GM18499 (cell line): ENCODE measurements around the gene GOSR1.
"Not testable (repeated sequence)": the region's sequence is repeated elsewhere in the genome, so short reads cannot be mapped to it uniquely, and the experiment has no call there.

Experiments used
- ATAC-seq: cut with Tn5 transposase; IDR thresholded peaks from one replicate; pipeline ENCODE4 v1.9.1; 2021; ENCODE audit warnings: moderate number of reproducible peaks; ENCODE audit not compliant: insufficient read depth, unreplicated experiment

The GOSR1 gene

DNA sequence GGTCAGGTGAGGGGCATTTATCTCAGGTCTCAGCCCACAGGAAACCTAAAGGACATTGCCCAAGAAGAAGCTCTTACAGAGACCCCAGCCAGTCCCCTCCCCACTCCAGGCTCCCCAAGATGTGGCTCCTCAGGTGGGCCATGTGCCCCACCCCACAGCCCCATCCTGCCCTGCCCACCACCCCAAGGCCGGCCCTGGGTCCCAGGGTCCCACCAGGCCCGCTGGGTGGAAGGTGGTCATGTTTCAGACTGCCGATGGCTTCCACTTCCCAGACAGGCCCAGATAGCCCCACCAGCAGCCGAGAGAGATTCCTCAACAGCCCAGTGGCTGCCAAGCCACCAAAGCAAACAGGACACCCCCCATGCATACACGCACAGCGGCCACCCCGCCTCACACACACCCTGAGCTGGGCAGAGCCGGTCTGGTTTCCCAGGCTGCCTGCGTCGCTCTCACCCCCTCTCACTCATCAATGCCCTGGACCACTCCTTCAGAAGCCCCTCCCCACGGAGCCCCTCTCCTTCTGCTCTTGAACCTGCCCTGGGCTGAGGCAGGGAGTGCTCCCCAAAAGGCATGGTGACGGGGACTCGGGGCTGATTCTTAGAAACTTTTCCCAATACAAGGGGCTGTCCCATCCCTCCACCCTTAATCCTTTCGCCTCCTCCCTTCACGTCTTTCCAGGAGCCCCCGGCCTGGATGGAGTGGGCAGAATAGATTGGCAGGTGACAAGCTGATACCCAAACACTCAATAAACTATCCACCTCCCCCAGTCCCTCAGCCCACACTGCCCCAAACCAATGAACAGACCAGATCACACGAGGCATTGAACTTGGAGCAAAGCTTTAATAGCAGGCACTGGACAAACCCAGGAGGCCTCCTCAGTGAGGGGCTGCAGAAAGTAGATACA lies 95.7 kb downstream of the GOSR1 start:
- ATAC-seq: not testable (repeated sequence)

DNA sequence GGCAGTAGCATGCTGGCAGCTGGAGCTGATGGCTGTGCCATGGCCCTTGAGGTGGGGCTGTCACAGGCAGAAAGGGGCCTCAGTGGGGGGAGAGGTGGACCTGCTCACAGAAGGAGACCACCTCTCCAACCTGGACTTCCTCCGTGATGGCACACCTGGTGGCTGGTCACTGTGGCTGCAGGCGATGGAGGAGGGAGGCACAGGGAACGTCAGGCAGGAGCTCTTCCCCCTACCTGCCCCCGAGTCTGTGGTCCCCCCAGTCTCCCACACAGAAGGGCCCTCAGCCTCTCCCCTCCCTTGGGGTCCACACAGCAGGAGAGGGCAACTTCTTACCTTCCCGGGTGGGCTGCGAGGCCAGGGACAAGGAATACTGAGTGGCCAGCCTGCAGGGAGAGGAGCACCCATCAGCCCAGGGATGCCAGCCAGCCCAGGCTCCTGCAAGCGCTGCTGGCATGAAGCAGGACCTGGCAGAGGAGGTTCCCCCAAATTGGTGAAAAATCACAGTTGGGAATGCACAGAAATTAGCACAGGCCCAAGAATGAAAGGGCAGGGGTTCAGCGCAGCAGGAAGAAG lies 96.5 kb downstream of the GOSR1 start:
- ATAC-seq: no peak

DNA sequence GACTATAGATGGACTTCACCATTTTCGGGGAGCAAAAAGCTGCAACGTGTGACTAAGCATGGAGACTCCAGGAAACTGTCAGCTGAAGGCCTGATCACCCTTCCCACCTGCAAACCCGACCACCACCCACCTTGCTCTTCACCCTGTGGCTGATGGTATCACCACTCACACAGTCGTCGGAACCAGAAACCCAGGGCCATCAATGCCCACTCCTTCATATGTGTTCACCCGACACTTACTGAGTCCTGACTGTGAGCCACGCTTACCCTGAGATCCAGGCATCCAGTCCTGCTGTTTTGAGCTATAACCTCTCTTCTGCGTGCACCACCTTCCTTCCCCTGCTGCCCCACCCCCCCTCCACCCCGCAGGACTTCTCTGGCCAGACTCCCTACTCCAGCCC lies 97.1 kb downstream of the GOSR1 start:
- ATAC-seq: not testable (repeated sequence)

DNA sequence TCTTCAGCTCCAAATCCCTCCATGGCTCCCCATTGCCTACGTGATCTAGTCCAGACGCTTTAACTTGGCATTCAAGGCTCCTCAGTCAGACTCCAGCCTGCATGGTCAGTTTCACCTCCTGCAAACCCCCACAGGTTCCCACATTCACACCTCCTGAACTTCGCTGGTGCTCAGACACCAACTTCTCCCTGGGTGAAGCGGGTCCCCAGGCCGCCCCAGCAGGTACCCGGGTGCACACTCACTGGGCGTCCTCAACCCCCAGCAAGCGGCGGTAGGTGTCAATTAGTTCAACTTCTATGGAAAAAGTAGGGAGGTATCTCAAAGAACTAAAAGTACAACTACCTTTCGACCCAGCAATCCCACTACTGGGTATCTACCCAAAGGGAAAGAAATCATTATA lies 97.6 kb downstream of the GOSR1 start:
- ATAC-seq: not testable (repeated sequence)

DNA sequence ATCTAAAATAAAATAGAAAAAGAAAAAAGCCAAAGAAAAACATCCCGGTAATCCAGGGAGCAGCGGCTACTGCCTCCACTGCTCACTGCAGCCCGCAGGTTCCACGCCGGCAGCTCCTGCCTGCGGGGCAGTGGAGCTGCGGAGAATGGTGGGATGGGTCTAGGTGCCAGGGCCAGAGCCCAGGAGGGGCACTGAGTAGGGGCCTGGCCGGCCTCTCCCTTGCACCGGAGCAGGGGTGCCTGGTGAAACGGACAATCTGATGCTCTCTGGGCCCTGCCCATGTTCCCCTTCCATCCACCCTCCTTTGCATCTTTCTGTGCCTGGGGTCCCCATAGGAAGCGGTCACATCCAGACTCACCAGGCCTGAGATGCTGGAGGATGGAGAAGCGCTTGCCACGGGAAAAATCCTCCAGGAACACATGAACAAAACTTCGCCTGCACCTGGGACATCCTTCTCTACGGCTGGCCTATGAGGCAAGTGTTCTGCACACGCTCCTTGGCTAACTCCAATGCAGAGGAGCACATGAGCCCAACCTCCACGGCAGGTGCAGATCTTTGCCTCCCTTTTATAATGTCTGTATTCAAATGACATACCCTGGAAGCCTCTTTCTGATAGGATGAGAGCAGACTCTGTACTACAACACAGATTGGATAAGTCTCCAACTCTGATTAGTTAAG lies 98.6 kb downstream of the GOSR1 start:
- ATAC-seq: not testable (repeated sequence)

DNA sequence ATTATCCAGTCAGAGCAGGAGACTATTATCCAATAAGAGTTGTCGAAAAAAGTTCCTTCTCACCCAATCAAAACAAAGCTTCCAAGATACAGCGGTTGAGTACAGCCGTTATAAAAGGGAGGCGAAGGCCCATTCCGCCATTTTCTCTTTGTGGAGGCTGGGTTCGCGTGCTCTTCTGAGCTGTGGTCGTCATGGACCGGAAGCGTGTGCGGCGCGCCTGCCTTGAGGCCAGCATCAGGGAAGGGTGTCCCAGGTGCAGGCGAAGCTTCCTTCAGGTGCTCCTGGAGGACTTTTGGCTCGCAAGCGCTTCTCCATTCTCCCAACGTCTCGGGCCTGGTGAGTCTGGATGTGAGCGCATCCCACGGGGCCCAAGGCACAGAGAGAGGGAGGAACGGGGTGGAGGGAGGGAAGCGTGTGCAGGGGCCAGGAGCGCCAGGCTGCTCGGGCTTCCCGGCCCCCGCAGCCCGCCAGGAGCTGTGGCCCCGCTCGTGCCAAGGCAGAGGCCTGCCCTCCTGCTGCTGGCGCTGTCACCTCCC lies 99.2 kb downstream of the GOSR1 start:
- no peak for ATAC-seq
